ENCODE data around the gene COLEC12. TPM values are rescaled to one million over a fixed set of nuclear protein-coding genes. Genes with fewer than 3 reads are reported as not detected.
"Not testable (repeated sequence)": the region's sequence is repeated elsewhere in the genome, so short reads cannot be mapped to it uniquely, and the experiment has no call there.

The COLEC12 gene
- total RNA-seq, 1 donor from 2014 or later = 36.7 TPM

GRCh38 chr18:331221-331821 lies 169.2 kb downstream of the COLEC12 start:
- no peak for DNase-seq (ENCODE audit: low spot score)

GRCh38 chr18:328928-329327 lies 171.6 kb downstream of the COLEC12 start:
- no peak for DNase-seq (ENCODE audit: low spot score)

GRCh38 chr18:326846-327245 lies 173.7 kb downstream of the COLEC12 start:
- no peak for DNase-seq (ENCODE audit: low spot score)

GRCh38 chr18:323253-323622 lies 177.3 kb downstream of the COLEC12 start:
- DNase-seq (ENCODE audit: low spot score) = no peak

GRCh38 chr18:321865-322467 lies 178.5 kb downstream of the COLEC12 start:
- no peak for DNase-seq (ENCODE audit: low spot score)

GRCh38 chr18:320155-320554 lies 180.3 kb downstream of the COLEC12 start:
- DNase-seq (ENCODE audit: low spot score) = no peak

GRCh38 chr18:319720-320119 lies 180.8 kb downstream of the COLEC12 start:
- no peak for DNase-seq (ENCODE audit: low spot score)

- no peak for DNase-seq (ENCODE audit: low spot score)
These were observed 181.7 kb downstream of the COLEC12 start for GRCh38 chr18:318791-319291.

GRCh38 chr18:317618-318017 lies 182.9 kb downstream of the COLEC12 start:
- DNase-seq (ENCODE audit: low spot score) = no peak

- no peak for DNase-seq (ENCODE audit: low spot score)
These were observed 184.1 kb downstream of the COLEC12 start for GRCh38 chr18:316393-316792.

- no peak for DNase-seq (ENCODE audit: low spot score)
These were observed 186.6 kb downstream of the COLEC12 start for GRCh38 chr18:313931-314330.

- DNase-seq (ENCODE audit: low spot score) = no peak
These were observed 188.1 kb downstream of the COLEC12 start for GRCh38 chr18:312415-312814.

- DNase-seq (ENCODE audit: low spot score) = no peak
These were observed 190.5 kb downstream of the COLEC12 start for GRCh38 chr18:310042-310441.

GRCh38 chr18:308086-308485 lies 192.4 kb downstream of the COLEC12 start:
- not testable (repeated sequence) for DNase-seq (ENCODE audit: low spot score)

- DNase-seq (ENCODE audit: low spot score) = no peak
These were observed 193.8 kb downstream of the COLEC12 start for GRCh38 chr18:306608-307255.

GRCh38 chr18:305003-305501 lies 195.4 kb downstream of the COLEC12 start:
- no peak for DNase-seq (ENCODE audit: low spot score)

- no peak for DNase-seq (ENCODE audit: low spot score)
These were observed 196.9 kb downstream of the COLEC12 start for GRCh38 chr18:303607-304006.

- no peak for DNase-seq (ENCODE audit: low spot score)
These were observed 197.5 kb downstream of the COLEC12 start for GRCh38 chr18:303011-303410.

- DNase-seq (ENCODE audit: low spot score) = no peak
These were observed 198.4 kb downstream of the COLEC12 start for GRCh38 chr18:302097-302496.

GRCh38 chr18:297936-298335 lies 202.6 kb downstream of the COLEC12 start:
- DNase-seq (ENCODE audit: low spot score) = no peak

GRCh38 chr18:295756-296490 lies 204.6 kb downstream of the COLEC12 start:
- no peak for DNase-seq (ENCODE audit: low spot score)

- DNase-seq (ENCODE audit: low spot score) = no peak
These were observed 205.9 kb downstream of the COLEC12 start for GRCh38 chr18:294566-294965.
